ENCODE measurements around the gene RYR3. TPM values are rescaled to one million over a fixed set of nuclear protein-coding genes. Genes with fewer than 3 reads are reported as not detected.

RYR3 gene
- total RNA-seq, 4 donors from 2014 or later = 0.38 to 1.8 (median 1.2) TPM

DNA sequence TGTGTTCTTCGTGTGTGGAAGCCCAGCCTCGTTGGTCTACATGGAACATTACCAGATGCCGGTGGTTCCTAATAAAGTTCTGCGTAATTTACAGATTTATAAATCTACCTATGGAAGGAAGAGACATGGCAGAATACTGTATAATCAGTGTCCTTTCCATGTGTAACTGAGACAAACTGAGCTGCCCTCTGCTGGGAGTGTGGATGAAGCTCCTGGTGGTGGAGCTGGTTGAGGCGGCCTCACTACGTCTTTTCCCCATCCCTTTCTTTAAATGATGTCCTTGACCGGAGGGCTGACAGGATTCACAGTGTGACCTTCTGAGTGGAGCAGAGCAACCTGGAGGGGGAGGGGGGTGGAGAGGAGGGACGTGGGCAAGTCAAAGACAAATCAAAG lies 390.5 kb downstream of the RYR3 start:
- no peak for DNase-seq (ENCODE audit: low spot score in 2 of 2)
- TF ChIP-seq CTCF (IDR thresholded peaks at IDR 0.05) (no peak), POLR2A (IDR thresholded peaks at IDR 0.05) (no peak)
- intact Hi-C loops (cut with DNase I; ENCODE audit: low total_unique reads) = loop anchor here (5.0 kb wide), 1 partner anchor 409 kb away; no protein-coding TSS in a partner anchor
- 84% methylated on average over 8 of the region's 8 CpGs for WGBS, 2 donors
- no peak overlapping the region for H3K4me3 ChIP-seq (ENCODE audit: low read depth, poor library complexity, severe bottlenecking)

DNA sequence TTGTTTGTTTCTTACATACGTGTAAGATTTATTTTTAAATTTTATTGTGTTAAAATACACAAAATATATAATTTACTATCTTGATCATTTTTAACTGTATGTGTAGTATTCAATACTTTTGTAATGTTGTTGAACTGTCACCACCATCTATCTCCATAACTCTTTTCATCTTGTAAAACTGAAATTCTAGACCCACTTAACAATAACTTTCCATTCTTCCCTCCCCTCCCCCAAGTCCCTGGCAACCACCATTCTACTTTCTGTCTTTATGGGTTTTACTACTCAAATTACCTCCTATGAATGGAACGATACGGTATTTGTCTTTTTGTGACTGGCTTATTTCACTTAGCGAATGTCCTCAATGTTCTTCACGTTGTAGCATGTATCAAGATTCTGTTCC lies 395.4 kb downstream of the RYR3 start:
- intact Hi-C loops (cut with DNase I; ENCODE audit: low total_unique reads) = no loop called here
- no peak for DNase-seq (ENCODE audit: low spot score in 2 of 2)
- no peak for TF ChIP-seq POLR2A (IDR thresholded peaks at IDR 0.05)
- no peak for TF ChIP-seq CTCF (IDR thresholded peaks at IDR 0.05)
- no peak overlapping the region for H3K4me3 ChIP-seq (ENCODE audit: low read depth, poor library complexity, severe bottlenecking)
- 48 to 65% methylated on average over 5 of the region's 5 CpGs for WGBS, 2 donors

DNA sequence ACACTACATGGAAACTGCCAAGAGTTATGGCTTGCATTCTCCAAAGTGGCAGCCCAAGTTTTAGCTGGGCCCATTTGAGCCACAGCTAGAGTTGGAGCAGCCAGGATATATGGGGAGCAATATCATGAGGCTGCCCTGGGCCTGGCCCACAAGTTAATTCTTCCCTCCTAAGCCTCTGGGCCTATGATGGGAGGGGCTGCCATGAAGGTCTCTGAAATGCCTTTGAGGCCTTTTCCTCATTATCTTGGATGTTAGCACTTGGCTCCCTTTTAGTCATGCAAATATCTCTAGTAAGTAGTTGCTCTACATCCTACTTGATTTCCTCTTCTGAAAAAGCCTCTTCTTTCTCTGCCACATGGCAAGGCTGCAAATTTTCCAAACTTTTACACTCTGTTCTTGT lies 400.0 kb downstream of the RYR3 start:
- intact Hi-C loops (cut with DNase I; ENCODE audit: low total_unique reads) = no loop called here
- TF ChIP-seq POLR2A (IDR thresholded peaks at IDR 0.05) (no peak), CTCF (IDR thresholded peaks at IDR 0.05) (no peak)
- no peak overlapping the region for H3K4me3 ChIP-seq (ENCODE audit: low read depth, poor library complexity, severe bottlenecking)
- no peak for DNase-seq (ENCODE audit: low spot score in 2 of 2)

DNA sequence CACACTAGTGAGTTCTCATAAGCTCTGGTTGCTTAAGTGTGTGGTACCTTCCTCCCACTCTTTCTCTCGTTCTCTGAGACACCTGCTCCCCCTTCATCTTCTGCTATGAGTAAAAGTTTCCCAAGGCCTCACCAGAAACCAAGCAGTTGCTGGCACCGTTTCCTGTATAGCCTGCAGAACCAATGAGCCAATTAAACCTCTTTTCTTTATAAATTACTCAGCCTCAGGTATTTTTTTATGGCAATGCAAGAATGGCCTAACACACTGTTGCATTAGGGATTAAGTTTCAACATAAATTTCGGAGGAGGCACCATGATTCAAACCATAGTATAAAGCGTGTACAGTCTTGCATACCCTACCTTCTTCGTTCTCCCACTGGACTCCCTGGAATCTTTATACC lies 405.3 kb downstream of the RYR3 start:
- no peak for DNase-seq (ENCODE audit: low spot score in 2 of 2)
- WGBS, 2 donors = 62 to 71% methylated on average over 5 of the region's 5 CpGs
- TF ChIP-seq POLR2A (IDR thresholded peaks at IDR 0.05) (no peak), CTCF (IDR thresholded peaks at IDR 0.05) (no peak)
- intact Hi-C loops (cut with DNase I; ENCODE audit: low total_unique reads) = no loop called here
- no peak overlapping the region for H3K4me3 ChIP-seq (ENCODE audit: low read depth, poor library complexity, severe bottlenecking)

DNA sequence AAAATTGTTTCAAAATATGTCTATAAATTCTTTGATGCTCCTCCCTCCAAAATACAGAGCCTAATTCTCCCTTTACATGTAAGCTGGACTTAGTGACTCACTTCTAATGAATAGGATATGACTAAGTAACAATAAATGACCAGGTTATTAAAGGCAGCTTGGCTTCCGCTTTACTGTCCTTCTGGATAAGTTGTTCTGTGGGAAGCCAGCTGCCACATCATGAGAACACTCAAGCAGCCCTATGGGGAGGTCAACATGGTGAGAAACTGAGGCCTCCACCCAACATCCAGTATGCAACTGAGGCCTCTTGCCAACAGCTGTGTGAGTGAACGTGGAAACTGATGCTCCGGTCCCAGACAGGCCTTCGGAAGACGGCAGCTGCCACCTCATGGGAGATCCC lies 410.2 kb downstream of the RYR3 start:
- H3K4me3 ChIP-seq (ENCODE audit: low read depth, poor library complexity, severe bottlenecking) = no peak overlapping the region
- no peak for TF ChIP-seq POLR2A (IDR thresholded peaks at IDR 0.05)
- no peak for TF ChIP-seq CTCF (IDR thresholded peaks at IDR 0.05)
- no peak for DNase-seq (ENCODE audit: low spot score in 2 of 2)
- intact Hi-C loops (cut with DNase I; ENCODE audit: low total_unique reads) = no loop called here
- WGBS, 2 donors = 81 to 91% methylated on average over 5 of the region's 5 CpGs

DNA sequence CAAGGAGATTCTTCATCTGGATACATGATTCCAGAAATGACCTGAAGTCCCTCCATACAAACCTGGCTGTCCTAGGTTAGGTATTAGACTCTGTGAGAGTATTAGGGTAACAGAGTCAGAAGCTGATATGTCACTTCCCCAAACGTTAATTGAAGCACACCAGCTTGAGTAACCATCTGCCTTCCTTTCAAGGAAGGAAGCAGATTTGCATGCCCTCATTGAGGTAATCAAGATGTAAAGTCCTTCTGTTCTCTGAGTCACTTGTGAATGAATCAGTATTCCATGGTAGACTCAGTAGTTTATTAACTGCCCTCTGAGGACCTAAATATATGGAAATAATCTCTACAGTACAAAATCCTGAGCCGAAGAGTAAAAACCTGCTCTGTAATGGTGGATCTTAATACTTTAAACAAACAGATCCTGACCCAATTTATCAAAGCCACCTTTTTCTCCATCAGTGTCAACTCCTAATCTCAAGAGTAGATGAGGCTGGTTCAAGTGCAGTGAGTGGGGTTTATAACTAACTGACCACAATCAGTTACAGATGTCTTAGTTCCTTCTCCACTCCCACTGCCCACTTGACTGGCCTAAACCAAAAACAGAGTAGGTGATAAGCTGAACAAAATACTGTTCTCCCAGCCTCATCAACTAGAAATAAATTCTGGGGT lies 411.4 kb downstream of the RYR3 start:
- intact Hi-C loops (cut with DNase I; ENCODE audit: low total_unique reads) = no loop called here
- no peak for DNase-seq (ENCODE audit: low spot score in 2 of 2)
- TF ChIP-seq CTCF (IDR thresholded peaks at IDR 0.05) (no peak), POLR2A (IDR thresholded peaks at IDR 0.05) (no peak)
- H3K4me3 ChIP-seq (ENCODE audit: low read depth, poor library complexity, severe bottlenecking) = no peak overlapping the region
- WGBS, 2 donors = 61 to 66% methylated on average over 2 of the region's 2 CpGs

Measured in lower leg skin (tissue), 4 donors.